ENCODE results near the gene CTRB1.

DNA sequence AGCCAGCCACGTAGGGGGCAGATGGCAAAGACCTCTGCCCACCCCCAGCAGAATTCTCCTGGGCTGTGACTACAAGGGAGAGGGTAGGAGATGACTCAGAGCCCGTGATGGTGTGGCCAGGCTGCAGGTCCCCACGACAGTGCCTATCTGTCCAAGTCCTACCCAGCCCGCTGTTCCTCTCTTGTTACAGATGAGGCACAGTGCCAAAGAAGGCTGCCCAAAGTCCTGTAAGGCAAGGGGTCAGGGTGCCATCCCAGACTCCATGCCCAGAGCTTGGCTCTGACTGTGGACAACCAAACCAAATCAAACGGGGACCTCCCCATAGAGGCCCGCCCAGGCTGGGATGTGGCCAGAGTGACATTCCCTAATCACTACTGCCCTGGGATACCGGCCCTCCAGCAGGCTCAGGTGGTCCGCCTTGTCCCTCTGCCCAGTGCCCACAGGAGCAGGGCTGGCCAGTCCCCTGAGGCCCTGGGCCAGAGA lies 45.2 kb downstream of the CTRB1 start:
- TF ChIP-seq, protein P1, sequence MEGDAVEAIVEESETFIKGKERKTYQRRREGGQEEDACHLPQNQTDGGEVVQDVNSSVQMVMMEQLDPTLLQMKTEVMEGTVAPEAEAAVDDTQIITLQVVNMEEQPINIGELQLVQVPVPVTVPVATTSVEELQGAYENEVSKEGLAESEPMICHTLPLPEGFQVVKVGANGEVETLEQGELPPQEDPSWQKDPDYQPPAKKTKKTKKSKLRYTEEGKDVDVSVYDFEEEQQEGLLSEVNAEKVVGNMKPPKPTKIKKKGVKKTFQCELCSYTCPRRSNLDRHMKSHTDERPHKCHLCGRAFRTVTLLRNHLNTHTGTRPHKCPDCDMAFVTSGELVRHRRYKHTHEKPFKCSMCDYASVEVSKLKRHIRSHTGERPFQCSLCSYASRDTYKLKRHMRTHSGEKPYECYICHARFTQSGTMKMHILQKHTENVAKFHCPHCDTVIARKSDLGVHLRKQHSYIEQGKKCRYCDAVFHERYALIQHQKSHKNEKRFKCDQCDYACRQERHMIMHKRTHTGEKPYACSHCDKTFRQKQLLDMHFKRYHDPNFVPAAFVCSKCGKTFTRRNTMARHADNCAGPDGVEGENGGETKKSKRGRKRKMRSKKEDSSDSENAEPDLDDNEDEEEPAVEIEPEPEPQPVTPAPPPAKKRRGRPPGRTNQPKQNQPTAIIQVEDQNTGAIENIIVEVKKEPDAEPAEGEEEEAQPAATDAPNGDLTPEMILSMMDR (conservative IDR thresholded peaks at IDR 0.05): no peak
- TF ChIP-seq ZFX (IDR thresholded peaks at IDR 0.05): no peak
